ENCODE results near the gene AVPI1.

GRCh38 chr10:97666992-97667391, 20.0 kb downstream of the AVPI1 start:
- no peak for TF ChIP-seq ZNF274 (IDR thresholded peaks at IDR 0.05; ENCODE audit: low read depth, low read length)
- no peak for TF ChIP-seq SUZ12 (IDR thresholded peaks at IDR 0.05; ENCODE audit: extremely low read depth, insufficient read depth, insufficient read length)

Measured in NT2/D1 (cell line).